GM19463 (cell line): ENCODE results near the gene TRIM9.

ENCODE experiments used
- ATAC-seq: cut with Tn5 transposase; IDR thresholded peaks from one replicate; pipeline ENCODE4 v1.9.1; 2021; ENCODE audit warnings: mild to moderate bottlenecking, moderate library complexity; ENCODE audit not compliant: unreplicated experiment

Gene TRIM9

DNA sequence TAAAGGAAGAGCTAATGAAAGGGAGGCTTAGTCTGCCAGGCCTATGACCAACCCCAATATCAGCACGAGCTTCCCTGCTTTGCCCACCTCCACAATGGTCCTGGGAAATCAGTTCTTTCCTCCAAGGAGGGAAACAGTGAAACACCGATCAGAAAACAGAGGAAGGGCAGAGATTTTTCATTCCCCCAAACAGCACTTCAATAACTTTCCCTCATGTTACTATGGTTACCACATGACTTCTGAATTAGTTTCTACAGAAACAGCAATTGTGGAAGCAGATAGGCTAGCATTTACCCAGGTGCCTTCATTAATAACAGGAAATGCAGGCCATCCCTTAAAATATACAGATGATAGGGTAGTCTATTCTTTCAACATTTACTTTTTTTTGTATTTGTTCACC is 35.9 kb downstream of the TRIM9 start:
- ATAC-seq, result no peak

DNA sequence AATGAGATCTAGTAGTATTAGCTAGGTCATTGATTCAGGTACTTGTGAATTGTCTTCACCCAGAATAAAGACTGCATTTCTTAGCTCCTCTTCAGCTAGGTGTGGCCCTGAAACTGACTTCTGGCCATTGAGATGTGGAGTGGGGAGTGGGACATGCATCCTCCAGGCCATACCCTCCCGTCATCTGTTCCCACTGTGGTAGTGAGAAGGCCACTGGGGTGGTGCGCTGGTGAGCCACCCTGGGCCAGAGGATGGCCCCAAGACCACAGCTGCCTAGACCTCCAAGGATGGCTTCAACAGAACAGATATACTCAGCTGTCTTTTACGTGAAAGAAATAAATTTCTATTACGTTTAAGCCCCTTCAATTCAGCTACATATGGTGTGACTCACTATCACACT is 36.5 kb downstream of the TRIM9 start:
- no peak for ATAC-seq

DNA sequence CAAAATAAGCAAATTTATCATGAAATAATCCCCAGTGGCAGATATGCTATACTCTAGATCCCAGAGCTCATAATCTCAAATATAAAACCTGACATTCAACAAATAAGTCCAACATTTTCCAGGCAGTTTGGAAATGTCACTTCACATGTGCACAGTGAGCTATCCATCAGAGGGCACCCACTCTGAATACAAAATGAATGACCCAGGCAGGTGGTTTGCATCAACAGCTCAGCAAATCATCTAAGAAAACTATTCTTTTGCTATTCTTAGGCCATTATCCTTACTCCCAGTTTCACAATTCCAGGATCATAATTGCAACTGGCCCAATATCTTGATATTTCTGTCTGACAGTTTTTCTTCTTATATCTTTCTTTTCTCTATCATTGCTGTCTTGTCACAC is 38.5 kb downstream of the TRIM9 start:
- no peak for ATAC-seq

DNA sequence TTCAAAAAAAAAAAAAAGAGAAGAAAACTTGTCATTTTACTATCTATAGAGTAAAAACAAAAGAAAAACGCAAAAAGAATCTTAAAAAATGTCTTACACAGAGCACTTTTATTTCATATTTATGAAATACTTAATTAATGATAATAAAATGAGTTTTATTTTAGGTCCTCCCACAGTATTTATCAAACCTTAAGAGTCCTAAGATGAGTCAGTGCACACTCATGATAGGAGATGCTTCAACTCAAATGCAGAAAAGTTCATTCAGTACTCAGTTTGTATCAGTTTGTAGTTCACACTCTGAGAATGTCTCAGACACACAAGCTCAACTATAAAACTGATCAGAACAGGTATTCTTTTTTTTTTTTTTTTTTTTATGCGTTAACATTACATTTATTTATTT is 41.7 kb downstream of the TRIM9 start:
- ATAC-seq, result no peak

DNA sequence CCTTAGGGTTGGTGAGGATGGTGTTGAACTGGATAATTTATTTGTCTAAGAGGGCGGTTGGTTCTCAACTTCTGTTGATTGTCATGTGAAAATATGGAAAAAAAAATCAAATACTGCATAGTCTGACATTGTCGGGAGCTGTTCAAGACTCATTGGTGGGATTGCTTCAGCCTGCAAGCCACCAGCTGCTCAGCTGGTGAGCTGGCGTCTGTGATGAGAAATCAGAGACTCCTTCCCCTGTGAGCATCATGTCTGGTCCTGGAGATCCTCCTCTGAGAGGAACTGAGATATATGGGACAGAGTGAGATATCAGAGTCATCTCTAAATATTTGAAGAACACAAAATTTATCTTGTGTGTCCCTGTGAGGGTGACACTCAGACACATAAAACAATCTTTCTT is 49.9 kb downstream of the TRIM9 start:
- ATAC-seq, result no peak

DNA sequence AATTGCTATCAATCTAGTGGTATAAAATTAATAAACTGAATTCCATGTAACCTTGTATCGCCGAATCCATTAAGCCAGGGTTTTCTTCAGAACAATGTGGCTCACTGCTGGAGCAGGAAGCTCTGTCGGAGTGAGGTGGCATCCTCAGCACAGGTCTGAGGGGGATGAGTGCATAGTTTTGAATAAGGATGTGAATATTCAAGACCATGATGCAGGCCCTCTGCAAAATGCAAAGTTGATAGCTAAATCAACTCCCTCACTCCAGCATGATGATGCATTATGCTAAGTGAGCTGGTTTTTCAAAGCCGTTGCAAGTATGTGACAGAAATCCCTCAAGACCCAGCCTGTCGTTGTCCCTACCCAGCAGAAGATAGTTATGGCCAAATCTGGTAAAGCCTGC is 53.0 kb downstream of the TRIM9 start:
- no peak for ATAC-seq

DNA sequence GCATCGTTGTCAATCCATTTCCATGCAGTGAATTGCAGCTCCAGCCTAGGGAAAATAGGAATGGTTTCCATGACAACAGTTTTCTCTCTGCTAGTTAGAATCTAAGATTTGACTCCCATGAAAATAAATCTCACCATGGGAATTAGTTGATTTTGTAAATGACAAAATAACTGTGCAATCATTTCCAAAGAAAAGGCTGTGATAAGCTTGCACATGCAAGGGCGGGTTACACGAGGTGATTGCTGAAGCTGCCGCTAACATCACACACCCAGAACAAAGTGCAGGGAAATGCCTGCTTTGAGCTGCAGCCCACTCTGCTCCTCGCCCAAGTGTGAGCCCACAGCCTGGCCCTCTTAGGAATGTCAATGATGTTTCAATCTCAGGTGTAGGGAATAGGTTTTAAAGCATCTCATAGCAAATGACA is 53.8 kb downstream of the TRIM9 start:
- ATAC-seq, result no peak

DNA sequence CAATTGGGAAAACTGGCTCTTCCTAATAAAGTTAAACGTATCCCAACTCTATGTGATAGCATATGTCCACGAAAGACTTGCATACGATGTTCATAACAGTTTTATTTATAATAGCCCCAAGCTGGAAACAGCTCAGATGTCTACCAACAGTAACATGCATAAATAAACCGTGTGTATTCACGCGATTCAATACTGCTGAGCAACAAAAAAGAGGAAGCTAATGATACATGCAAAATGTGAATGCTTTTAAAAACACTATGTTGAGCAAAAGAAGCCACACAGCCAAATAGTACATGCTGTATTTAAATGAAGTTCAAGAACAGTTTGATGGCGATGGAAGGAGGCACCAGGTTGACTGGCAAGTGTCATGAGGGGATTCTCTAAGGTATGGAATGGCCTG is 55.7 kb downstream of the TRIM9 start:
- no peak for ATAC-seq

DNA sequence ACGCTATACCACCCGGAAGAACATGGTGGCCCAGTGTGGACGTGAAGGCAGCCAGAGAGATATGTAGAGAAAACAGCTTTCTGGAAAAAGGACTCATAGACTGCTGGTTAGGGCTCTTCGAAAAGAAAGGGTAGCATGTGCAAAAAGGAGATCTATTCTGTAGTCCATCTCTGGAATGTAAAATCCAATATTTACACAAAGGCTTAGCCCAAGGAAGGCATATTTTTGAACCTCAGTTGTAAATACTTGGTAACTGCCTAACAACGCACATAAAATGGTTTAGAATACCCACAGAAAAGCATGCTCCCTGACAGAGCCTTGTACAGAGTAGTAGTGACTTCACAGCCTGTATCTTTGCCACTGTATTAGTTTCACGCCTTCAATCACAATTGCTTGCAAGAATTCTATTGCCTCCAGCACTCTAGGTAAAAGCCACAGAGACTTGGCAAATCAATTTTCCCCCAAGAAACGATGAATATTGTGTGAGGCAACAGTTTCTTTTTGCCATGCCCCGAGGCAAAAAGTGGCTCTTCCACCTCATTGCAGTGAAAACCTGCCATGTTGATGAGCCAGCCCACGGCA is 59.2 kb downstream of the TRIM9 start:
- no peak for ATAC-seq

DNA sequence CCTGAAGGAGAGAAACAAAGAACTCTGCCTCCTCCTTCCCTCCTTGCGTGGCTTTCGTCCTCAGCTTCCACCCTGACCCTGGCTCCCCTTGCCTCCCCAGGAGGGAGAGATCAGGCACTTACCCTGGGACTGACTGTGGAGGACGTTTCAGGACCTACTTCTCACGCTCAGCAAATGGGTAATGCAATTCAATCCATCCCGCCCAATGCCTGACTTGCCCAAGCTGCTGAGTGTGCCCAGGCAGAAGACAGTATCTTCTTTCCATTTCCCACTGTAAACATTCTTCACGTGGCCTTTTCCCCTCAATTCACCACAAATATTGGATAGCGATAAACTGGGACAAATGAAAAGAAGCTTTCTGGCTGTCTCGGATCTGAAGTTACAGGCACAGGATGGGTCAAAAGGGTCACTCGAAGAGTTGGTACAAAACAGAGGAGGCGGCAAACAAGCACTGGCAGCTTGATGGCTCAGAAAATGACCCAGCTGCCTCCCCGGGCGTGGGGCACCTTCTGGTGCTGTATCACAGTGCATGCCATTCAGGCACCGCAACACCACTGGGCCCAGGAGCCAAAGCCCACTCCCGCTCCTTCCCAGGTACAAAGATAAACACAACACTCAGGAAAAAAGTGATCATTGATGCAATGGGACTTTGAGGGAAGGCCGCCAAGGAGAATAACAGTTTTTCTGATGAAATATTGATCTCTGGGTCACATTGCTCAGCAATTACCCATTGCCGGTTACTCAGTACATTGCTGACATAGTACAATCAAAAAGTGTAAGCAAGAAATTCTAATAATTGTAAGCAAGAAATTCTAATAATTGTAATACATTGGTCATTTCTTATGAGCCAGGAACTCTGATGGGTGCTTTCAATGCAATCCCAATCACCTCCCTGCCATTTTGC is 65.8 kb downstream of the TRIM9 start:
- no peak for ATAC-seq

DNA sequence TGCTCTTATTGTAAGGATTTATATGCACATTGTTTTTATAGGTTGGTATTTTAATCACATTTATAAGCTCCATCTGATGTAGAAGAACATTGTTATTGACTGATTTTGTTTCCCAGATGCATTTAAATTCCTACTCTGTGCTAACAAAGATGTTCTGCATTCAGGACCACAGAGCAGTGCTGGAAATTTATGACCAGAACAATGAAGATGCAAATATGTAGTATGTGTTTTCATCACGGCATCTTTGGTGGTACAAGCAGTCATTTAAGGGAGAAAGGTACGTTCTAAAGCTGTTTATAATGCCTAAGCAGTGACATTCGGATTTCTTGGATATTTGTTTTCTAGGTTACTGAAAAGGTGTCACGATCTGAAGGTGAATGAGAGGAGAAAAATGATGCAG is 66.5 kb downstream of the TRIM9 start:
- ATAC-seq, result no peak

DNA sequence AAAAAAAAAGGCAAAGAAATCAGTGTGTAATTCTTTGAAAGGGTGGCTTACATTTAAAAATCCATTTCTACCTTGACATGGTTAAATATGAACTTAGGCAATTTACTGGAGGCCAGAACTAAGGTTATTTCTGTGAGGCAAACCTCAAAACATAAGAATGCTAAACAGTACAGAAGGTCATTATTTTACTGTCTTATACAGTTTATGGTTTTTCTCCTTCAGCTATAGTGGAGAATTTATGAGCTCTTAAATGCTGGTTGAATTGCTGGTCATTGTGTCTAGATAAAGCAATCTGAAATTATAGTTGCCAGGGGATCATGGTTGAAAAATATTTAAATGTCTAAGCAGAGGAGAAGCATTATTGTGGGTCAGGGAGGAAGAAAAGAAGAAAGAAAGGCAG is 70.5 kb downstream of the TRIM9 start:
- no peak for ATAC-seq

DNA sequence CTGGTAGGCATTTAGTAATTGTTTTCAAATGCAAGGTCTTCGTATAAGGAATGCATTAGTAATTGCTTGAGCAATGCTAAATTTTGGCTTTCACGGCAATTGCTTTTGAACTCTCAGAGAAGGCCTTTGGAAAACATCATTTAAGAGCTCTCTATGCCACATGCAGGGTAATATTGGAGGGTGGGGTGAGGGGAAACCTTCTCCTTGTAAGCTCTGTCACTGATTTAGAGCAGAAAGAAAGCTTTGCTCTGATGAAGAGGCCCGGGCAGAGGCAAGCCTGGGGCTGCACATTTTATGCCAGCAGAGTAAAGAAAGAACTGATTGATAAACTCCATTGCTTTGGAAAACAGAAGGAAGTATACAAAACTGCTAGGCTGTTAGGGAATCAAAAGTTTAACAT is 70.9 kb downstream of the TRIM9 start:
- no peak for ATAC-seq

DNA sequence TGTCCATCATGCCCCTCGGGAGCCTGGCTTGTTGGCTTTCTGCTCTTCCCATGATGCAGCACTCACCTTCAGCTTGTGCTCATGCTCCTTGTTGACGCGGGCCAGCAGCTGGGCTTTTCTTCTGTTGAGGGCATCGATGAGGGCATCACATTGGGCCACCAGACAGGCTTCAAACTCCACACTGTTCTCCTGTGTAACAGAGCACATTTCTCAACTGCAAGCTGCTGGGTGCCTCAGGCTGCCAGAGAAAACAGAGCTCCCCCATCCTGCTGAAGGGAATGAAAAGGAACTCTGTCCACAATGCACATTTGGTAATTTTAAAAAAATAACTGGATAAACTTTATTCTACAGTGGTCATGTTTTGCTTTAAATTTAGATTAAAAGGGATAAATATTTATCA is 72.1 kb downstream of the TRIM9 start:
- no peak for ATAC-seq

DNA sequence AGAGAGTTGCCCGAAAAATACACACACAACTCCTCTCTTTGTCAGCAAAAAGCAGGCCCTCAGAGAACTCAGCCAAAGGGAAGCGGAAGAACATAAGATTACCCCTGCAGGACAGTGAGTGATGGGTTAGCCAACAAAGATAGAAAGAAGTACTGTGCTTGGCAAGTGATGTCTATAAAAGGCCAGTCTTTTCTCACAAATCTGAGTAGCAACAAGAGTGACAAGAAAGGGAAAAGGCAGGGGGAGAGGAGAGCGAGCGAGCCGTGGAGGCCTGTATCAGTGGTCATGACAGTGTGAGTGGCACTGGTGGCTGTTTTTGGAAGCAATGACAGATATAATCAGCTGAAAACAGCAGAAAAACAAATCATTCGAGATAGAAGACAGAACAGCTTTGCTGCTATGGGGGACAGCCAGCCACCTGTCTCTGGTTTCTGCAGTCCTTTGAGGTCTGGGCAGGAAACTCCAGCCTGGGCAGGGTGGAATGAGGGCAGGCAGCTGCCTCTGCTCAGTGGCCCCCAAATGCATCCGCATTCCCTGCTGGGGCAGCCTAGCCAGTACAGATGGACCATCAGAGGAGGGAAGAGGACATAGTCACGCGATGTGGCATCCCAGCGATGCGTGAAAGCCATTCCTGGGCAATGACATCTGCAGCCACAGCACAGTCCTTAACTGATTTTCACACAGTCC is 74.7 kb downstream of the TRIM9 start:
- no peak for ATAC-seq

DNA sequence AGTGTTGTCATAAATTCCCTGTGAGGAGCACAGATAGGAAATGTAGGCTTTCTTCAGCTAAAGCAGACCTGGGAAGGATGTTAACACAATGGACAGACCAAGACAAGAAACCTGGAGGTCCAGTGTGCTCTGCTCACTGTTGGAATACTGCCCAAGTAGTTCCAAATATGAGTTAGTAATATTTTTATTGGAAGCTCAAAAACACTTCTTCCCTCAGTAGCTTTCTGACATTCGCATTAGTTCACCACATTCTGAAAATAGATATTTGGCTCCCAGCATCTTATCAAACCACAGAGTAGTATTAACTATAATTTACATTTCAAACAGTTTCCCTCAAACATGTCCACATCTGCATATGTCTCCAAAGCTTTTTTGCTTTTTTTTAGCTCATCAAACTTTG is 75.8 kb downstream of the TRIM9 start:
- no peak for ATAC-seq

DNA sequence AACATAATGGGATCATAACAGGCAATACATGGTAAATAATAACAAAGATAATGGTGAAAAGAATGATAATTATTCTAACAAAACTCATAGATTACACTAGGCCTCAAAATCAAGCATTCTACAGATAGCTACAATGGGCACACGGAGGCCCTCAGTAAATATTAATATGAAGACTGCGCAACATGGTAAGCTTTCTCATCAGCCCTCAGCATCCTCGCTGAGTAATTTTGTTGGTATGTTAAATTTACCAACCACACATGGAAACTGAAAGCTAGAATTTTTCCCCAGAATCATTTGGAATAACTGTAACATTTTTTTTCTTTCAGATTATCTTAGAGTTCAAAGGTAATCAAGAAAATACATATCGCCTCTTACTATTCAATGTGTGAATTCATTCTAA is 76.4 kb downstream of the TRIM9 start:
- no peak for ATAC-seq

DNA sequence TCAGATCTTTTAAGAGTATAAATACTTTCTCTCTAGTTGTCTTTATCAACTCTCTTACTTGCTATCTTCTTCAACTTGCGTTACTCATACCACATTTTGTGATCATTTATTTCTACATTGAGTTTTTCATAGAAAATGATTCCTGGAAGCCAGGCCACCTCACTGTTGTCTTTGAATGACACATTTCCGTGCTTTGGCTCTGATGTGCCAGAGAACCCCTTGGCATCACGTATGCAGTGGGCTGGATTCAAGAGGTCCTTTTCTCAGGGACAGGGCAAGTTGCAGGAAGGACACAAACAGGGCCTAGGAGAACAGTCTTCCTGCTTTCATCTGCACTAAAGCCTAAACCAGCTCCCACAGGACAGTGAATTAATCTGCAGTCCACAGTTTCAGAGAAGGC is 80.3 kb downstream of the TRIM9 start:
- ATAC-seq, result no peak

DNA sequence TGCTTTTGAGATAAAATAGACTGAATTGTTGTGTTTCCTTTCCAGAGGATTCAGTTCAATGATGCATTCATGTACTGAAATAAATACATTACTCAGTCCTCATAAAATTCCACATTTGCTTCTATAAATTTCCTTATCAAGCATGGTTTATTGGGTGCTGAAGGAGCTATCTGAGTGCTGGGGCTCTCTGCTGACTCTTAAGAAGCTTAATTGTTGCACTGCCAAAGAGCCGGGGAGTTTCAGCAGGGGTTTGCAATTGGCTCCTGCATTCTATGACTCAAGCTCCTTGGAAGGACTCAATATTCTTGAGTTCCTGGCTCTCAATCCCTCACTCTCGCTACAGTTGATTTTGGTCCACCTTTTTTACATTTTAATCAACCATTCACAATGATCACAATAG is 80.8 kb downstream of the TRIM9 start:
- no peak for ATAC-seq

DNA sequence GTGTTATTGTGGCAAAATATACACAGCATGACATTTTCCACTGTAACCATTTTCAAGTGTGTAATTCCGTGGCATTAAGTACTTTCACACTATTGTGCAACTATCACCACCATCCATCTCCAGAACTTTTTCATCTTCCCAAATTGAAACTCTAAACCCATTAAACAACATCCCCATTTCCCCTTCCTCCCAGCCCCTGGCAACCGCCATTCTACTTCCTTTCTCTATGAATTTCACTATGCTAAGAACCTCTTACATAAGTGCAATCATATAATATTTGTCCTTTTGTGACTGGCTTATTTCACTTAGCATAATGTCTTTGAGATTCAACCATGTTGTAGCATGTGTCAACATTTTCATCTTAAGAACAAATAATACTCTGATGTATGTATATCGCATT is 82.8 kb downstream of the TRIM9 start:
- ATAC-seq, result no peak

DNA sequence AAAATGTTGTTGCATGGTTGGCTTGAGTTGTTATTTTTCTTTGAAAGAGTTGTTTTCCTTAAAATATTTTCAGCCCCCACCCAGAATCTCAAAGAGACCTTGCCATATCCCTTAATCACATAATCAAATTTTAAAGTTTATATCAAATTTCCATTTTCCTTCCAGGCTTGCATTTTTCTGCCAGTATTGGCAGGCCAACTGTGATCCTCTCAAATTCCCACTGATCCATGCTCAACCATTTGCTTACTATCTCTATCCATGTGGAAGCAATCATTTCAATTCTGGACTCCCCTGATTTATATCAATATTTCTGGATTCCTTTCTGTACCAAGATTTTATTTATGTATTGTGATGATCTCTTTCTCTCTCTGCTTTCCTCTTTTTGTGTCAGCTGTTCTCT is 86.5 kb downstream of the TRIM9 start:
- ATAC-seq, result no peak

DNA sequence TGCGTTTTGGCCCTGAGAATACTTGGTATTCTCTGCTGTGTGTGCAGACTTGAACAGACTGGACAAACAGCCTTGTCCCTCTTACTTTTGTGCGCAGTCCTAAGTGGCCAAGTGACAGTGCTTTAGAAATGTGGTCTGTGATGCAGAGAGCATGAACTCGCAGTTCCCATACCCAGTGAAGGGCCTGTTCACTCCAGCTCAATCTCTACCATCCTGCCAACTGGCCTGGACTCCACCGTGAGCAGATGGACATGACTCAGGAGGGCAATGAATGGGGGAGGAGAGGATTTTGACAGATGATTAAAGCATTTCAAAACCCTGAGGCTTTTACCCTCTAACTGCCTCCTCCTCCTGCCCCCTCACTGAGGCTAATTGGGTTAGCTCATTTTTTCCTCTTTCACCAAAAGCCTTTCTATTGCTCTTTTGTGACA is 88.1 kb downstream of the TRIM9 start:
- no peak for ATAC-seq
